BLaER1 treated with 17β-estradiol and CSF1 and Interleukin-3, amounts not matched to agents 10 nM and 100 nM (cell line): Measurements from ENCODE around the gene LYPD3.

Experiments used
- H3K27ac ChIP-seq, 11 experiments: shearing (Covaris generic); formaldehyde crosslinking; 2 replicates each; pipeline ENCODE4 v1.8.1; 2022
- H3K27me3 ChIP-seq, 11 experiments: shearing (Covaris generic); formaldehyde crosslinking; 2 replicates each; pipeline ENCODE4 v1.8.1; 2022
- H3K36me3 ChIP-seq, 11 experiments: shearing (Covaris generic); formaldehyde crosslinking; 2 replicates each; pipeline ENCODE4 v1.8.1; 2022
- H3K4me1 ChIP-seq, 10 experiments: shearing (Covaris generic); formaldehyde crosslinking; 2 replicates each; pipeline ENCODE4 v1.8.1; 2022
- H3K4me2 ChIP-seq, 11 experiments: shearing (Covaris generic); formaldehyde crosslinking; 2 replicates each; pipeline ENCODE4 v1.8.1; 2022
- H3K4me3 ChIP-seq, 10 experiments: shearing (Covaris generic); formaldehyde crosslinking; 2 replicates each; pipeline ENCODE4 v1.8.1; 2022
- H3K9ac ChIP-seq, 11 experiments: shearing (Covaris generic); formaldehyde crosslinking; 2 replicates each; pipeline ENCODE4 v1.8.1; 2022
- H3K9me3 ChIP-seq, 11 experiments: shearing (Covaris generic); formaldehyde crosslinking; replicated peaks in 1 of 11; 2 replicates each; pipeline ENCODE4 v1.8.1; 2022
- H4K20me1 ChIP-seq, 11 experiments: shearing (Covaris generic); formaldehyde crosslinking; 2 replicates each; pipeline ENCODE4 v1.8.1; 2022
- Cebpa-rat ChIP-seq, 11 experiments: shearing (Covaris generic); IDR thresholded peaks; 2 replicates each; pipeline ENCODE4 v1.8.1; 2022

LYPD3 gene

GRCh38 chr19:43470288-43470687 is 4.9 kb upstream of the LYPD3 start:
- H3K9me3 ChIP-seq = no peaks in the 10 kb centered on the region
- no peak overlapping the region for H3K4me3 ChIP-seq
- no peak overlapping the region for H3K4me2 ChIP-seq
- no peaks in the 10 kb centered on the region for H3K27me3 ChIP-seq
- no peak for TF ChIP-seq Cebpa-rat (IDR thresholded peaks at IDR 0.05)
- no peaks in the 10 kb centered on the region for H4K20me1 ChIP-seq
- no peak overlapping the region for H3K27ac ChIP-seq
- no peak overlapping the region for H3K9ac ChIP-seq
- no peaks in the 10 kb centered on the region for H3K36me3 ChIP-seq
- peaks cover 31 to 72% (median 53%) of the 10 kb centered on the region in 10 experiments for H3K4me1 ChIP-seq

- TF ChIP-seq Cebpa-rat (IDR thresholded peaks at IDR 0.05) = no peak
- Histone ChIP-seq H4K20me1 (no peaks in the 10 kb centered on the region), H3K4me2 (peak overlapping the region; percentile 25 to 86 (median 68); a peak in 19 of 22 replicates), H3K4me3 (no peak overlapping the region), H3K27me3 (0 out of 22 replicates have a peak, but pooled peaks cover 0 to 4% (median 0%) of the 10 kb centered on the region in 11 experiments), H3K36me3 (no peaks in the 10 kb centered on the region), H3K4me1 (peaks cover 29 to 72% (median 54%) of the 10 kb centered on the region in 10 experiments), H3K9me3 (no peaks in the 10 kb centered on the region), H3K27ac (peak overlapping the region in 4 of 11 experiments; percentile 13 to 73 (median 48); a peak in 4 of 22 replicates), H3K9ac (no peak overlapping the region; a peak in 1 of 22 replicates)
Measured at GRCh38 chr19:43469160-43469480, 3.7 kb upstream of the LYPD3 start.

DNA sequence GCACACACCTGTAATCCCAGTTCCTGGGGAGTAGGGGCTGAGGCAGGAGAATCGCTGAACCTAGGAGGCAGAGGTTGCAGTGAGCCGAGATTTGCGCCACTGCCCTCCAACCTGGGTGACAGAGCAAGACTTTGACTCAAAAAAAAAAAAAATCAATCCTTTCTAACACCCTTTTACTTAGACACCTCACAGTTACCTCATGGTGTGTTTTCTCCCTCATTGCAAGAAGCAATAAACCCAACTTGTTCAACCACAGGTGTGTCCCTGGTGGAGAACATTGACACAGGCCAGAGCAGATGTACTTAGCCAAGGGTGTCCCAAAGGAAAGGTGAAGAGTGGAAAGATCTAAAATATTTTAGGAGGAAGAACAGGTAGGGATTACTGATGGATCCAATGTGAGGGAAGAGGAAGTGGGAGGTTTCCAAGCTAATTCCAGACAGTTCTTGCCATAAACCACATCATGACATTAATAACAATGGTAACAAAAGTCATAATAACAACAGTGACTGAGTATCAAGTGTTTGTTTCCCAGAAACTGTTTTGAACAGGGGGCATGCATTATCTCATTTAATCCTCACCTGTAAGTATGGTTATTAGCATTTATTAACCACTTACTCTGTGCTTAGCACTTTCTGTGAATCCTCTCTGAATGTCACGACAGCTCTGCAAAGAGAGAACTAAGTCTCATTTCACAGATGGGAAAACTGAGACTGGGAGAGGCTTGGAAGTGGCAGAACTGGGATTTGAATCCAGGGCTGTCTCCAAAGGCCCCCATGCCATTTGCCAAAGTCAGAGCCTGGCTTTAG is 3.1 kb upstream of the LYPD3 start:
- Histone ChIP-seq H4K20me1 (no peaks in the 10 kb centered on the region), H3K4me3 (no peak overlapping the region), H3K4me1 (peaks cover 30 to 73% (median 56%) of the 10 kb centered on the region in 10 experiments), H3K36me3 (no peaks in the 10 kb centered on the region), H3K9me3 (no peaks in the 10 kb centered on the region), H3K9ac (peak overlapping the region in 4 of 11 experiments; percentile 4 to 44 (median 22); a peak in 4 of 22 replicates), H3K27me3 (0 out of 22 replicates have a peak, but pooled peaks cover 0 to 4% (median 0%) of the 10 kb centered on the region in 11 experiments), H3K27ac (peak overlapping the region in 8 of 11 experiments; percentile 33 to 73 (median 56); a peak in 16 of 22 replicates), H3K4me2 (peak overlapping the region; percentile 25 to 86 (median 68); a peak in 20 of 22 replicates)
- TF ChIP-seq Cebpa-rat (IDR thresholded peaks at IDR 0.05) = no peak

DNA sequence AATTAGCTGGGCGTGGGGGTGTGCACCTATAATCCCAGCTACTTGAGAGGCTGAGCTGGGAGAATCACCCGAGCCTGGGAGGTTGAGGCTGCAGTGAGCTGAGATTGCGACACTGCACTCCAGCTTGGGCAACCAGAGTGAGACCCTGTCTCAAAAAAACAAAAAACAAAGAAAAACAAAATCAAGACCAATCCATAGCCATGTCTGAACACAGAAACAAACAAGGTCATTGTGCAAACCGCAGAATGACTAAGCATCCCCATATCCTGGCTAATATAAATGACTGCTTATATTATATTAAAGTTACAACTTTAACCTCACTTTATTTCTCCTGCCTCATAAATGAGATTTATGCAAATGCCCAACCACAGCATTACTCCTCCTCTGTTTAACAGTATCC is 2.3 kb upstream of the LYPD3 start:
- Histone ChIP-seq H3K27ac (peak overlapping the region in 9 of 11 experiments; percentile 7 to 73 (median 56); a peak in 17 of 22 replicates), H4K20me1 (no peaks in the 10 kb centered on the region), H3K36me3 (no peaks in the 10 kb centered on the region), H3K4me3 (no peak overlapping the region), H3K4me2 (peak overlapping the region in 10 of 11 experiments; percentile 5 to 86 (median 71); a peak in 17 of 22 replicates), H3K4me1 (peaks cover 34 to 77% (median 61%) of the 10 kb centered on the region in 10 experiments), H3K9ac (peak overlapping the region in 6 of 11 experiments; percentile 4 to 53 (median 10); a peak in 7 of 22 replicates), H3K9me3 (no peaks in the 10 kb centered on the region), H3K27me3 (0 out of 22 replicates have a peak, but pooled peaks cover 0 to 4% (median 0%) of the 10 kb centered on the region in 11 experiments)
- TF ChIP-seq Cebpa-rat (IDR thresholded peaks at IDR 0.05) = peak in 9 of 11 experiments; percentile 41 to 82 (median 79); a peak in 15 of 22 replicates

- Histone ChIP-seq H4K20me1 (no peaks in the 10 kb centered on the region), H3K27ac (peak overlapping the region in 9 of 11 experiments; percentile 7 to 73 (median 56); a peak in 15 of 22 replicates), H3K36me3 (no peaks in the 10 kb centered on the region), H3K4me2 (peak overlapping the region in 10 of 11 experiments; percentile 5 to 86 (median 71); a peak in 17 of 22 replicates), H3K27me3 (0 out of 22 replicates have a peak, but pooled peaks cover 0 to 4% (median 0%) of the 10 kb centered on the region in 11 experiments), H3K9me3 (no peaks in the 10 kb centered on the region), H3K9ac (peak overlapping the region in 6 of 11 experiments; percentile 4 to 53 (median 10); a peak in 7 of 22 replicates), H3K4me1 (peaks cover 35 to 78% (median 59%) of the 10 kb centered on the region in 10 experiments), H3K4me3 (no peak overlapping the region)
- TF ChIP-seq Cebpa-rat (IDR thresholded peaks at IDR 0.05) = no peak
Measured at GRCh38 chr19:43467276-43467675, 1.9 kb upstream of the LYPD3 start.

DNA sequence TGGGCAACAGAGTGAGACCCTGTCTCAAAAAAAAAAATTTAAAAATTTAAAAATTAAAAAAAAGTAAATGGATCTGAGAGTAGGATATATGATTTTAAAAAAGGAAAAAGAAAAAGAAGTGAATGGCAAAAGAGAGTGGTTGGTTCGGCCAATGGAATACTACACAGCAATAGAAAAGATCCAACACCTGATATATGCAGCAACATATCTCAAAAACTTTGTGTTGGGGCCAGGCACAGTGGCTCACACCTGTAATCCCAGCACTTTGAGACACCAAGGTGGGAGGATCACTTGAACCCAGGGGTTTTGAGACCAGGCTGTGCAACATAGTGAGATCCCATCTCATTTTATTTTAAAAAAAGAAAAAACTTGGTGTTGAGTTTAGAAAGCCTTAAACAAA is 1.4 kb upstream of the LYPD3 start:
- Histone ChIP-seq H3K9ac (peak overlapping the region in 1 of 11 experiments; percentile 53; a peak in 1 of 22 replicates), H4K20me1 (no peaks in the 10 kb centered on the region), H3K27ac (peak overlapping the region in 6 of 11 experiments; percentile 33 to 73 (median 58); a peak in 7 of 22 replicates), H3K9me3 (no peaks in the 10 kb centered on the region), H3K4me2 (peak overlapping the region in 3 of 11 experiments; percentile 79 to 86 (median 86); a peak in 3 of 22 replicates), H3K27me3 (0 out of 22 replicates have a peak, but pooled peaks cover 0 to 4% (median 0%) of the 10 kb centered on the region in 11 experiments), H3K4me1 (peaks cover 34 to 78% (median 54%) of the 10 kb centered on the region in 10 experiments), H3K4me3 (no peak overlapping the region), H3K36me3 (no peaks in the 10 kb centered on the region)
- no peak for TF ChIP-seq Cebpa-rat (IDR thresholded peaks at IDR 0.05)

- 0 out of 22 replicates have a peak, but pooled peaks cover 0 to 4% (median 0%) of the 10 kb centered on the region in 11 experiments for H3K27me3 ChIP-seq
- H4K20me1 ChIP-seq = no peaks in the 10 kb centered on the region
- peak overlapping the region; percentile 57 to 77 (median 70) for H3K4me3 ChIP-seq
- no peak for TF ChIP-seq Cebpa-rat (IDR thresholded peaks at IDR 0.05)
- H3K36me3 ChIP-seq = no peaks in the 10 kb centered on the region
- no peaks in the 10 kb centered on the region for H3K9me3 ChIP-seq
- peak overlapping the region in 10 of 11 experiments; percentile 47 to 74 (median 67); a peak in 19 of 22 replicates for H3K27ac ChIP-seq
- H3K9ac ChIP-seq = peak overlapping the region; percentile 33 to 81 (median 73)
- H3K4me2 ChIP-seq = peak overlapping the region; percentile 82 to 99 (median 93)
- H3K4me1 ChIP-seq = peaks cover 27 to 69% (median 47%) of the 10 kb centered on the region in 10 experiments
Measured at GRCh38 chr19:43464134-43464775, 1.2 kb downstream of the LYPD3 start.

DNA sequence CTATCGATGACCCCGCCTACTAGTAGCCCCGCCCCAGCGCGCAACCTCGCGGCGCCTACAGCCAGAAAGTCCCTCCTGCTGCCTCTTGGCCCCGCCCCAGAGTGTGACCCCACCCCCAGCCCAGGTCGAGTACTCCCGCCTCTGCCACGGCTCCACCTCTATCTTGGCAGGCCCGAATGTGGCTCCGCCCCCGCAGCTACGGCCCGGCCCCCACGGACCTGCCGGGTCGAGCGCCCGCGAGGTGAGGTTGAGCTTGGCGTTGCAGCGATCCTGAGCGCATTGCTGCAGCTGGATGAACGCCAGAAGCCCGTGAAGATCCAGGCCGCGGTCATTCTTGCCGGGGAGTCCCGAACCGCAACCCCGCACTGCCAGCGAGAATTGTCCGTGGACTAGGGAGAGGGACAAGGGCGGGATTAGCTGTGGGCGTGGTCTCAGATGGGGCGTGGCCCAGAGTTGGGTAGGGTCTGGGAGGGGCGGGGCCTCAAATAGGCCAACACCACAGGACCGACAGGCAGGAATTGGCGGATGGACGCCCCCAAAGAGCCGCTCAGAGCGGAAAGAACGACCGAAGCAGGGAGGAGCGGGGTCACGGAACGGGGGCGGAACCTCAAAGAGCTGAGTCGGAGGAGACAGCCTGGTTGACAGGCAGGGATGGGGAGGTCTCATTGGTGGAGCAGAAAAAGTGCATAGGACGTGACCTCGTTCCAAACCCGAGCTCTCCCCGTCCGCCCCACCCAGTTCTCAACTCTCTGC is 1.9 kb downstream of the LYPD3 start:
- no peak for TF ChIP-seq Cebpa-rat (IDR thresholded peaks at IDR 0.05)
- H4K20me1 ChIP-seq = no peaks in the 10 kb centered on the region
- H3K36me3 ChIP-seq = no peaks in the 10 kb centered on the region
- 0 out of 22 replicates have a peak, but pooled peaks cover 0 to 4% (median 0%) of the 10 kb centered on the region in 11 experiments for H3K27me3 ChIP-seq
- peak overlapping the region in 10 of 11 experiments; percentile 47 to 74 (median 67); a peak in 19 of 22 replicates for H3K27ac ChIP-seq
- peaks cover 20 to 62% (median 40%) of the 10 kb centered on the region in 10 experiments for H3K4me1 ChIP-seq
- H3K9ac ChIP-seq = peak overlapping the region; percentile 33 to 81 (median 73)
- peak overlapping the region; percentile 82 to 99 (median 93) for H3K4me2 ChIP-seq
- H3K4me3 ChIP-seq = peak overlapping the region; percentile 57 to 77 (median 70)
- H3K9me3 ChIP-seq = no peaks in the 10 kb centered on the region
